Lung (tissue), 12 donors: ENCODE results near the gene HOXC11. TPM values are rescaled to one million over a fixed set of nuclear protein-coding genes. Genes with fewer than 3 reads are reported as not detected.

Experiments
- ATAC-seq: fragments of 200-7000 bp; cut with Tn5 transposase; one replicate; pipeline ENCODE4 v1.9.1; 2020; ENCODE audit warnings: moderate number of reproducible peaks; ENCODE audit not compliant: insufficient read depth, low FRiP score
- DNase-seq, 3 donors: peaks; one replicate each; pipeline ENCODE4 v3.0.0-alpha.2; 2013 to 2017
- H3K27ac ChIP-seq, 2 donors: one replicate each; pipeline ENCODE4 v1.5.1; 2013; ENCODE audit warnings: mild to moderate bottlenecking in 2 of 2, moderate library complexity in 2 of 2, control low read depth in 1 of 2, inconsistent platforms in 1 of 2, low read depth in 1 of 2, low read length in 1 of 2
- H3K27me3 ChIP-seq, 3 donors: one replicate each; pipeline ENCODE4 v1.5.1; 2013; ENCODE audit warnings: low read length in 2 of 3; ENCODE audit not compliant: control insufficient read depth in 3 of 3, insufficient read depth in 3 of 3
- H3K36me3 ChIP-seq, 4 donors: one replicate each; pipeline ENCODE4 v1.5.1; 2013; ENCODE audit warnings: low read length in 4 of 4, mild to moderate bottlenecking in 1 of 4, moderate library complexity in 1 of 4; ENCODE audit not compliant: control insufficient read depth in 4 of 4, insufficient read depth in 4 of 4
- H3K4me1 ChIP-seq, 5 donors: one replicate each; pipeline ENCODE4 v1.5.1; 2013; ENCODE audit warnings: low read length in 5 of 5, mild to moderate bottlenecking in 2 of 5, moderate library complexity in 1 of 5; ENCODE audit not compliant: control insufficient read depth in 5 of 5, insufficient read depth in 5 of 5
- H3K4me3 ChIP-seq: one replicate; pipeline ENCODE4 v1.5.1; 2013; ENCODE audit warnings: mild to moderate bottlenecking, control low read depth, moderate library complexity
- H3K9ac ChIP-seq, 2 donors: one replicate each; pipeline ENCODE4 v1.5.1; 2013; ENCODE audit warnings: low read length in 2 of 2, control low read depth in 1 of 2; ENCODE audit not compliant: insufficient read depth in 1 of 2
- H3K9me3 ChIP-seq, 4 donors: one replicate each; pipeline ENCODE4 v1.5.1; 2013; ENCODE audit warnings: low read length in 3 of 4, mild to moderate bottlenecking in 1 of 4, moderate library complexity in 1 of 4; ENCODE audit not compliant: control insufficient read depth in 4 of 4, insufficient read depth in 3 of 4
- CTCF ChIP-seq: IDR thresholded peaks from 2 replicates; pipeline ENCODE4 v1.5.1; 2012; ENCODE audit warnings: mild to moderate bottlenecking; ENCODE audit errors: control extremely low read depth, extremely low read depth
- WGBS, 2 donors: extraction: QIAGEN DNeasy Blood & Tissue Kit; methylation state at CpG; one replicate each; pipeline ENCODE4 v1.1.7; 2013; 5-methylcytosine and 5-hydroxymethylcytosine counted together
- polyA plus RNA-seq, 2 donors: library from polyadenylated mRNA; stranded (reverse); fragments of 200-250 nt; gene quantifications; one replicate each; pipeline ENCODE4 v1.2.1, GENCODE V29; 2013
- total RNA-seq, 2 donors: library from RNA; depleted of rRNA in 1 of 2; stranded (reverse); fragments of >200 nt in 1 of 2; gene quantifications; one replicate each; pipeline ENCODE4 v1.2.1, GENCODE V29; 2014 to 2021
- donor health status: control.
- donor health status: control.
- donor health status: Bipolar disorder and iron deficiency.
- donor health status: healthy.
- donor health status: DM: yes; HTN: yes; CAD: no.

Gene HOXC11
- total and polyA plus RNA-seq, 4 donors: not detected

- peaks cover 5 to 97% (median 79%) of the 10 kb centered on the region in 3 donors for H3K27me3 ChIP-seq
- H3K9ac ChIP-seq: no peak within 1 kb of the TSS
- 4% methylated on average over 79 to 87 of the region's 87 CpGs for WGBS, 2 donors
- peaks cover 0 to 3% (median 0%) of the 10 kb centered on the region in 4 donors for H3K9me3 ChIP-seq
- TF ChIP-seq CTCF: no peak
- no peak within 1 kb of the TSS for H3K27ac ChIP-seq
- ATAC-seq (peak; percentile 16), DNase-seq (no peak)
- H3K4me1 ChIP-seq: peaks cover 0 to 12% (median 0%) of the 10 kb centered on the region in 5 donors
- no peaks in the 10 kb centered on the region for H3K36me3 ChIP-seq
- H3K4me3 ChIP-seq: no peak within 1 kb of the TSS
Observed at GRCh38 chr12:54000116-54001114, 27.5 kb downstream of the HOXC11 start, which contains the start of gene HOXC9. Gene HOXC9 (plus strand): TSS chr12:54000161. CDS start chr12:54000189, 28 bp downstream.

DNA sequence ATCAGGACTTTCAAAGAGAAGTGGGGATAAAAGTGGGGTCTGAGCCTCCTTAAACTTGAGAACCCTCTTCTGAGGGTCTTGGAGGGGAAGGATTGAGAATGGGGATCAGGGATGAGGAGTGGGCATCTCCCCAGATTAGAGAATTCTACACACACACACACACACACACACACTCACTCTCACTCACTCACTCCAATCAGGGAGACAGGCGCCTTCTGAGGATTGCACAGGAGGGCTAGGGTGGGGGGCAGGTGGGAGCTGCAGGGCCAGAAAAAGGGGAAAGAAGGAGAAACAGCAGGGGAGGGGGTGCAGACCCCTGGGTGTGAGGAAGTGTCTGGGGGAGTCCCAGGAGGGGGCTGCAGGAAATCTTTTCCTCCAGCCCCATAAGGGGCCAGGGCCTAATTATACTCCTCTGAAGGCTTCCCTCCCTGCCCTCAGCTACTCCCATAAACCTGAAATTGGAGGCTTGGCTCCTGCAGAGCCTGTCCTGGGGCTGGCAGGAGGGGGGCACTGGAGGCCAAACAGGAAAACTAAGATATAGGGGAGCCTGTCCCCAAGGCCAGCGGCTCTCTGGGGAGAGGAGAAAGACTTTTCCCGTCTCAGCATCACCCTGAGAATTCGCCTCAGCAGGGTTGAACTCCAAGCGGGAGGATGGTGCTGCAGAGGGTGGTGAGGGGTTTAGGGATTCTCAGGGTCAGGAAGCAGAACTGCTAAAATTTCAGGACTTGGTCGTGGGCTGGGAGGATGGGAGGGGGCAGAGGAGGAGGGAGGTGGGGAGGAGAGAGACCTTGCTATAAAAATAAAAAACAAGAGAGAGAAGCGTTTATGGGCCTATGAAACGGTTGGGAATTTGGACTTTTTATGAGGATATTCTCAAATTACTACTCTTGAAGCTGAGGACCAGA, 28.6 kb downstream of the HOXC11 start:
- H3K9ac ChIP-seq: no peak overlapping the region
- no peak for TF ChIP-seq CTCF
- H3K27ac ChIP-seq: no peak overlapping the region
- H3K4me3 ChIP-seq: no peak overlapping the region
- no peaks in the 10 kb centered on the region for H3K9me3 ChIP-seq
- ATAC-seq: no peak
- peaks cover 0 to 19% (median 0%) of the 10 kb centered on the region in 5 donors for H3K4me1 ChIP-seq
- no peaks in the 10 kb centered on the region for H3K36me3 ChIP-seq
- WGBS, 2 donors: 28 to 31% methylated on average over 8 of the region's 8 CpGs
- peaks cover 5 to 96% (median 81%) of the 10 kb centered on the region in 3 donors for H3K27me3 ChIP-seq
- DNase-seq: no peak

DNA sequence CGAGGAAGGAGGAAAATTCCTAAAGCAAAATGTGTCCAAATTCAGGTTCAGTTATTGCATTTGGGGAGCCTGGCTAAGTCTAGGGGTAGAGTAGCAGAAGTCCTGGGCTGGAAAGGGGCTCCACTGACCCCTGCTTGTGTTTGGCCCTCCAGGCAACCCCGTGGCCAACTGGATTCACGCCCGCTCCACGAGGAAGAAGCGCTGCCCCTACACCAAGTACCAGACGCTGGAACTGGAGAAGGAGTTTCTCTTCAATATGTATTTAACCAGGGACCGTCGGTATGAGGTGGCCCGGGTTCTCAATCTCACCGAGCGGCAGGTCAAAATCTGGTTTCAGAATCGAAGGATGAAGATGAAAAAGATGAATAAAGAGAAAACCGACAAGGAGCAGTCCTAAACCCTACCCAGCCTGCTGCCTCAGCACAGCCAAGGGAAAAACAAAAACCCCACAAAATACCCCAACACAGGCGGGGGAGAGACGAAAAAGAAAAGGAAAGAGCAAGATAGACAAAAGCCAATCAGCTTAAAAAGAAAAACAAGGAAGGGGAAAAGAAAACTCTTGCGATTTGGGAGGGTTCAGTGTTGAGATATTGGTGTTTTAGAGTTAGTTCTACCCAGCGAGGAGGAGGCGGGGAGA, 29.5 kb downstream of the HOXC11 start:
- Histone ChIP-seq H3K9me3 (peaks cover 0 to 3% (median 0%) of the 10 kb centered on the region in 4 donors), H3K27ac (no peak overlapping the region), H3K9ac (no peak overlapping the region), H3K4me1 (peaks cover 0 to 24% (median 3%) of the 10 kb centered on the region in 5 donors), H3K36me3 (no peaks in the 10 kb centered on the region), H3K4me3 (no peak overlapping the region), H3K27me3 (peaks cover 5 to 96% (median 80%) of the 10 kb centered on the region in 3 donors)
- TF ChIP-seq CTCF: no peak
- DNase-seq: no peak
- 25% methylated on average over 19 of the region's 19 CpGs for WGBS, 2 donors
- no peak for ATAC-seq
